ENCODE data around the gene HGF.

GRCh38 chr7:81779706-81780105 lies 9.9 kb upstream of the HGF start:
- no peak for TF ChIP-seq REST (IDR thresholded peaks at IDR 0.05; ENCODE audit: low read depth, low read length)
- TF ChIP-seq HCFC1 (IDR thresholded peaks at IDR 0.05; ENCODE audit: low read length): no peak
- no peak for TF ChIP-seq POLR2A (IDR thresholded peaks at IDR 0.05; ENCODE audit: low read depth, low read length)
- TF ChIP-seq ELK1 (IDR thresholded peaks at IDR 0.05; ENCODE audit: low read depth, low read length): no peak
- no peak for TF ChIP-seq POLR2AphosphoS2 (IDR thresholded peaks at IDR 0.05; ENCODE audit: low read depth, low read length)
- no peak for TF ChIP-seq FOXM1 (IDR thresholded peaks at IDR 0.05; ENCODE audit: low read depth, low read length)
- no peak for TF ChIP-seq ZZZ3 (IDR thresholded peaks at IDR 0.05; ENCODE audit: control insufficient read depth, insufficient read length, low read depth)
- no peak for TF ChIP-seq ZNF274 (IDR thresholded peaks at IDR 0.05; ENCODE audit: insufficient read depth, insufficient read length)
- TF ChIP-seq BRCA1 (IDR thresholded peaks at IDR 0.05; ENCODE audit: low read depth, low read length): no peak

Data from GM12878 (cell line).